NCI-H187 treated with DMSO at 0.1 percent for 48 hours (cell line): ENCODE results near the gene TSR3.

Experiments used
- DNase-seq: peaks from one replicate; lab custom pipeline; 2025; lab: John Stamatoyannopoulos, UW

TSR3 gene

DNA sequence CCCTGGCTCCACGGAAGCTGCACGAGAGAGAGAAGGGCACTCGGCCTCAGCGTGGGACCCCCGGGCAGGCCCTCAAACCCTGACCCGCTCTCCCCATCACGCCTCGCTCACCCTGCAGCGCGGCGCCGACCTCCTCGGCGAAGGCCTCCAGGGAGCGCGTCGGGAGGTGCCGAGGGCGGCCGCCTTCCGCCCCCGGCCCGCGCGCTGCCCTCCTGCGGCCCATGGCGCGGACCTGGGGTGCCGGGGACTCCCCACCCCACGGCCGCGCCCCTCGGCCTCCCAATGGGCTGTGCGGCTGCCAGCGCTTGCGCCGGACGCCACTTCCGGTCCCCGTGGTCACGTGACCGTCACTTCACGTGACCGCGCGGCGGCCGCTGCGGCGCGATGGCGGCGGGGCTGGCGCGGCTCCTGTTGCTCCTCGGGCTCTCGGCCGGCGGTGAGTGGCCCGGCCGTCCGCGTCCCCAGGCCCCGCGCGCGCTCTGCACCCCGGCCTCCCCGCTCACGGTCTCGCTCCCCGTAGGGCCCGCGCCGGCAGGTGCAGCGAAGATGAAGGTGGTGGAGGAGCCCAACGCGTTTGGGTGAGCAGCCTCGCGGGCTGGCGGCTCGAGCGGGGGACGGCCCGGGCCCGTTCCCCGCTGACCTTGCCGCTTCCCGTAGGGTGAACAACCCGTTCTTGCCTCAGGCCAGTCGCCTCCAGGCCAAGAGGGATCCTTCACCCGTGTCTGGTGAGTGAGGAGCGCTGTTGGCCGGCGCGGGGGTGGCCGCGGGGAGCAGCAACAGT lies at the start of gene TSR3, which contains the start of gene GNPTG:
TSR3 (minus strand) TSS at position 297 of the 781 bp plus-strand sequence; CDS start at position 223, 74 bp downstream.
GNPTG (plus strand) TSS at position 350 of the 781 bp plus-strand sequence; CDS start at position 385, 35 bp downstream.
- no peak for DNase-seq

- DNase-seq = no peak
Observed at GRCh38 chr16:1401061-1401757, 49.5 kb upstream of the TSR3 start.

GRCh38 chr16:1398826-1399581 lies 47.3 kb upstream of the TSR3 start:
- DNase-seq = no peak

GRCh38 chr16:1398351-1398750 lies 46.7 kb upstream of the TSR3 start:
- no peak for DNase-seq

- no peak for DNase-seq
Observed at GRCh38 chr16:1397779-1398178, 46.1 kb upstream of the TSR3 start.

DNA sequence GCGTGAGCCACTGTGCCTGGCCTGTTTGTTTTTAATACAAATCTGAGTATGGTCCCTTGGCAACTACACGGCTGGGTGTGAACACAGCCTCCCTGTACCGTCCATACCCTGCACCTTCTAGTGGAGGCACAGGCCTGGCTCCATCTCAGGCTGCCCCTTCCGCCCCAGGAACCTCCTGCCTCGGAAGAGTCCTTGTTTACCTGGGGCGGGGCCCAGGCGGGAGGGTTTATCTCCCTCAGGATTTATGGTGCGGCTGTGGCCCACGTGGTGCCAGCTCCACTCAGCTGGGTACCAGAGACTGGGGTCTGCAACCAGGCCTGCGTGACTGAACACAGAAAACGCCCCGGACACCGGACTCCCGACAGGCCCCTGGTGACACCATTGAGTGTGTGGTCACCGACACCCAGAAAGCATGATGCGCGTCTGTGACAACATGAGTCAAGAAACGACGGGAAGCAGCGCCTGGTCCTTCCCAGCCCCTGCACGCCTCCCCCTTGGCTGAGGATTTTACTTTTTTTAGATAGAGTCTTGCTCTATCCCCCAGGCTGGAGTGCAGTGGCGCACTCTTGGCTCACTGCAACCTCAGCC lies 43.9 kb upstream of the TSR3 start:
- no peak for DNase-seq

DNA sequence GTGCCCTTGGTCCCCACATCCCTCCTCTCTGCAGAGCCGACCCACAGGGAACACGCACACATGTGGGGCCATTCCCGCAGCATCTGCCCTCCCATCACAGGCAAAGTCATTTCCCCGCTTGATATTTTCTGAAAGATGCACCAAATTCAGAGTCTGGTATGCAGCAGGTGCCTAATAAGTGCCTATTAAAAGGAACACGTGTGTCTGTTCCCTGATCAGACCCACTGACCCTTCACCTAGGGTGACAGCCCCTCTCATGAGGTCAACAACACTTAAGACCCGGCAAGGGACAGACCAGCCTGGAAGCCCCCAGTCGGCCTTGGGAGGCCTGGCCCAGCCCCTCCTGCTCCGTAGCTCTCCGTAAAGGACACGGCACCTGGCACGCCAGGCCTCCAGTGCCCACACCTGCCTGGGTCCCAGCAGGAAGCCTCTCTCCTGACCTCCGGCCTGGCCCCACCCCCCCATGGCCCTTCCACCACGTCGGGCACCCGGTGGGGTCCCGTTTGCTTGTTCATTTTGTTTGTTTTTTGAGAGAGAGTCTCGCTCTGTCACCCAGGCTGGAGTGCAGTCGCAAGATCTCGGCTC lies 42.8 kb upstream of the TSR3 start:
- no peak for DNase-seq

DNA sequence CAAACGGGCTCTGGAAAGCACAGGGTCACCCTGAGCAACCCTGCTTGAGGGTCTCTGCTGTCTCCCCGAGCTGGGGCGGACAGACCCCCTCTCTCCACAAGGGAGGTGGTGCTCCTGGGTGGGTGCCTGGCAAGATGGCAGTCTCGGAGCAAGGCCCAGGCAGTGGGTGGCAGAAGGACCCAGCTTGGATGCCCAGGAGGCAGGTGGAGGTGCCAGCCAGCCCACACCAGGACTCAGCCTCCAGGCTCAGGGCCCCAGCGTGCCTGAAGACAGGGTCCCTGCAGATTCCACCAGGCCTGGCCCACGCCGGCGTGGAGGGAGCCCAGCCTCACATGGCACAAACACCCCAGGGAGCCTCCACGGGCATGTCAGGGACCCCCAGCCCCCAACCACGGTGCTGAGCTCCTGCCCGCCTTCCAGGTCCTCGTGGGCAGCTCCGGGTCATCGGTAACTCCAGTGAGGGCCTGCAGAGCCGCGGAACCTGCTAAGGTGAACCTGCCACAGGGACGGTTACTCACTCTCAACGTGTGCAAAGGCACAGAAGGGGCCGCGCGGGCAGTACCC lies 42.0 kb upstream of the TSR3 start:
- no peak for DNase-seq

DNA sequence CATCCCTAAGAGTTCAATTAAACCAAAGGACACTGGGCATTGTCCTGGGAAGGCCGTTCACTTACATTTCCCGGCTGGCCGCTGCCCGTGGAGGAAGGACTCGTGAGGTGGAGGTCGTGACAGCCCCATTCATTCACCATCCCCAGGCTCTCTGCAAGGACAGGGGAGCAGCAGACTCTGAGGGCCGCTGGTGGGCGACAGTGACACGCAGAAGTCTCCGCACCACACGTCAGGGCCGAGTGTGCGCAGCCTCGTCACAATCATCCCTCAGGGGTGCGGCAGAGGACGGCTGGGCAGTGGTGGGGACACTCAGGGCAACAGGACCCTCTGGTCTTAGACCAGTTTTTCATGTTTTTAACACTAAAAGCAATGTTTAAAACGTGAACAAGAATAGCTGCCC lies 41.1 kb upstream of the TSR3 start:
- no peak for DNase-seq

DNA sequence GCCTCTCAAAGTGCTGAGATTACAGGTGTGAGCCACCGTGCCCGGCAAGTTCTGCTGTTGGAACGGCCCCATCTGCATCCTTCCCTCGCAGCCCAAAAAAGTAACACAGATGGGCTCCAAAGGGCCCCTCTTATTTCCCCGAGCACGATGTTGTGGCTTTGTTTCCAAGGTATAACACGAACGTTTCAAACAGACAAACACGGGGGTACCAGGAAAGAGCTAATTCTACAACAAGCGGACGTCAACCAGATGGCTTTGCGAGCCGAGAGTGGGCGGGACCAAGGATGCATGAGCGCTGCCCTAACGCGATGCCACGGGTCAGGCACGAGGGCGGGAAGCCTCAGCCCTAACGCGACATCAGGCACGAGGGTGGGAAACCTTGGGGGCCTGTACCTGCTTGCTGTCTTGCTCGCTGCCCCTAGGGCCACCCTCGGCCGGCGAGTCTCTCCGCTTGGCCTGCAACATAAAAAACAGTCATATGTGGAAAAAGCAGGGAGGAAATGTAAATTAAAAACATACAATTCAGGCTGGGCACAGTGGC lies 38.6 kb upstream of the TSR3 start:
- no peak for DNase-seq

DNA sequence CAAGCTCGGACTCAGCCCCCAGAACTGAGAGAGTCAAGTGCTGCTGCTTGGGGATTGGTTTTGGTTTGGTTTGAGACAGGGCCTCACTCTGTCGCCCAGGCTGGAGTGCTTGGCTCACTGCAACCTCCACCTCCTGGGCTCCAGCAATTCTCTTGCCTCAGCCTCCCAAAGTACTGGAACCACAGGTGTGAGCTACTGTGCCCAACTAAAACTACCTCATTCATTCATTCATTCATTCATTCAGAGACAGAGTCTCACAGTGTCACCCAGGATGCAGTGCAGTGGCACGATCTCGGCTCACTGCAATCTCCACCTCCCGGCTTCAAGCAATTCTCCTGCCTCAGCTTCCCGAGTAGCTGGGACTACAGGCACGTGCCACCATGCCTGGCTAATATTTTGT lies 38.1 kb upstream of the TSR3 start:
- DNase-seq = no peak

- no peak for DNase-seq
Observed at GRCh38 chr16:1387331-1387730, 35.7 kb upstream of the TSR3 start.

- DNase-seq = no peak
Observed at GRCh38 chr16:1385232-1385631, 33.6 kb upstream of the TSR3 start.

GRCh38 chr16:1383556-1383955 lies 31.9 kb upstream of the TSR3 start:
- DNase-seq = no peak

- DNase-seq = no peak
Observed at GRCh38 chr16:1381612-1382406, 30.1 kb upstream of the TSR3 start.

DNA sequence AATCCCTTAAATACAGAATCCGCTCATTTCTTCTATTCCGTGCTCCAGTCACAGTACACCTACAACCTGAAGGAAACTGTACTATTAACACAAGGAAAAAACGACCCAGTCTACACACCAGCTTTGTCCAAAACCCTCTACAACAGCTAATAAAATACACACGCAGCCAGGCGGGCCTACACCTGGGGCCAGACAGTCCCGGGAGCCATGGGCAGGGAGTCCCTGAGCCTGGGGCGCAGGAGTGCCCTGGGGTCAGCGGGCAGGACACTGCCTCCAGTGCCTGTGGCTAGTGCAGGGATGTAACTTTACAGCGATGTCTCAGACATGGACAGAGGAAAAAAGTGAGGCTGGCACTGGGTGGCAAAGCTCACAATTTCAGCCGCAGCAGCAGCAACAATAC lies 28.5 kb upstream of the TSR3 start:
- no peak for DNase-seq

GRCh38 chr16:1379304-1380076 lies 27.8 kb upstream of the TSR3 start:
- no peak for DNase-seq

DNA sequence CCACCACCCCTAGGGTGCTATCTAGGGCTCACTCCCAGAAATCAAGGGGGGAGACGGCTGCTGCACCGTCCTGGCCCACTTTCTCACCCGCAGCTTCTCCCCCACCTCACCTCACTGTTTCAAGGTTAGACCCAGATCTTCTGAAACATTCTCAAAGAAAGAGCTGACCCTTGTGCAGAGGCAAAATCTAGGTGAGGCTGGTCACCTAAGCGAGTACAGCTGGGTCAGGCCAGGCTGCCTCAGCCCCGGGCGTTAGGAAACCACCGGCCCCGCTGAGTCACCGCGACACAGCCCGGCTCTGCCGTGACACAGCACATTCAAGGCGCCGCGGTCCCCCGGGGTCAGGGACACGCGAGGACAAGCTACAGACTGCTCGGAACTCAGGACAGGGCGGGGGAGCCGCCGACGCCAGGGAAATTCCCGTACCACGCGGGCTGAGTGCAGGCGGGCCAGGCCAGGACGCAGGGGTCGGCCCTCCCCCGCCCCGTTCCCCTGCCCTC lies 27.2 kb upstream of the TSR3 start:
- DNase-seq = no peak

DNA sequence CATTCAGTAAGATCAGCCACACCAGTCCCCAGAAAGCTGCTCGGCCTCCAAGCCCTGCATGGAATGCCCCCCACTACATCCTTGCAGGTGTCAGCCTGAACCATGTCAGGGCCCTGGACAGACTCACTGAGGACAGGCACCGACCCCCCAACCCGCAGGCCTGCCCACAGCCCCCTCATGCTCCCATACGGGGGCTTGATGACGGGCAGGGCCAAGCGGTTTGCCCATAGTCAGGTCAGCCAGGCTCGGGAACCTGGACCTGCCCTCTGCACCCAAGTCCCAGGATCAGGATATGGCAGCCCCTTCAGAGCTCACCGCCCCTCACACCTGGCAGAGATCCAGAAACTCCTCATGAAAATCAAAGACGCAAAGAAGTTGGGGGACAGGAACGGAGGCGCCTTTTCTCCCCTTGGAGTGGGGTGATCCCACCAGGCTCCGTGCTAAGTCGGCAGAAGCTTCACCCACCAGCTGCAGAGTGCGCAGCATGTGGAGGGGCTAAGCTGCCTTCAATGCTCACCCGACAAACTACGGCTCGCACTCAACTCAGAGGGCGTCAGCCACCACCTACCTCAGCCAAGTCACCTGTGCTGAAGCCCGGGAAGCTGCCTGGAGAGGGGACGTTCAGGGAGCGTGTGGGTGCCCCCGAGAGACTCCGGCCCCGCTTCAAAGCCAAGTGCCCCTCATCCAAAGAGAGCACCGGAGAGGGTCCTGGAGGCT lies 26.6 kb upstream of the TSR3 start:
- no peak for DNase-seq
